Measurements from ENCODE around the gene MTCL1.

Gene MTCL1

GRCh38 chr18:8851659-8852058, 146.3 kb downstream of the MTCL1 start:
- no peak for ATAC-seq
- Mint-ChIP-seq H3K27ac (no peak overlapping the region), H3K4me3 (no peak overlapping the region), H3K36me3 (ENCODE audit: low read depth) (no peaks in the 10 kb centered on the region), H3K9me3 (peaks cover 4% of the 10 kb centered on the region), H3K27me3 (peaks cover 2% of the 10 kb centered on the region), H3K4me1 (no peaks in the 10 kb centered on the region)
- DNase-seq, result no peak

- DNase-seq, result no peak
- Mint-ChIP-seq H3K4me3 (no peak overlapping the region), H3K4me1 (no peaks in the 10 kb centered on the region), H3K27me3 (peaks cover 2% of the 10 kb centered on the region), H3K9me3 (peaks cover 4% of the 10 kb centered on the region), H3K36me3 (ENCODE audit: low read depth) (no peaks in the 10 kb centered on the region), H3K27ac (no peak overlapping the region)
- ATAC-seq, result no peak
Observed at GRCh38 chr18:8854550-8854949, 149.2 kb downstream of the MTCL1 start.

- no peaks in the 10 kb centered on the region for H3K36me3 Mint-ChIP-seq (ENCODE audit: low read depth)
- no peak for ATAC-seq
- DNase-seq, result no peak
- H3K27me3 Mint-ChIP-seq, result peaks cover 2% of the 10 kb centered on the region
- H3K4me3 Mint-ChIP-seq, result no peak overlapping the region
- H3K4me1 Mint-ChIP-seq, result no peaks in the 10 kb centered on the region
- H3K9me3 Mint-ChIP-seq, result peaks cover 4% of the 10 kb centered on the region
- H3K27ac Mint-ChIP-seq, result no peak overlapping the region
Observed at GRCh38 chr18:8854962-8855361, 149.6 kb downstream of the MTCL1 start.

GRCh38 chr18:8856212-8856611, 150.9 kb downstream of the MTCL1 start:
- DNase-seq, result no peak
- H3K27ac Mint-ChIP-seq, result no peak overlapping the region
- H3K36me3 Mint-ChIP-seq (ENCODE audit: low read depth), result no peaks in the 10 kb centered on the region
- no peak overlapping the region for H3K4me3 Mint-ChIP-seq
- H3K27me3 Mint-ChIP-seq, result peaks cover 2% of the 10 kb centered on the region
- H3K4me1 Mint-ChIP-seq, result no peaks in the 10 kb centered on the region
- ATAC-seq, result no peak
- no peaks in the 10 kb centered on the region for H3K9me3 Mint-ChIP-seq

- DNase-seq (no peak), ATAC-seq (no peak)
- no peaks in the 10 kb centered on the region for H3K9me3 Mint-ChIP-seq
- no peak overlapping the region for H3K4me3 Mint-ChIP-seq
- H3K4me1 Mint-ChIP-seq, result no peaks in the 10 kb centered on the region
- no peaks in the 10 kb centered on the region for H3K36me3 Mint-ChIP-seq (ENCODE audit: low read depth)
- H3K27ac Mint-ChIP-seq, result no peak overlapping the region
- peaks cover 2% of the 10 kb centered on the region for H3K27me3 Mint-ChIP-seq
Observed at GRCh38 chr18:8856769-8857393, 151.5 kb downstream of the MTCL1 start.

- Mint-ChIP-seq H3K4me1 (no peaks in the 10 kb centered on the region), H3K9me3 (peaks cover 4% of the 10 kb centered on the region), H3K27ac (no peak overlapping the region), H3K4me3 (no peak overlapping the region), H3K27me3 (peaks cover 2% of the 10 kb centered on the region), H3K36me3 (ENCODE audit: low read depth) (no peaks in the 10 kb centered on the region)
- DNase-seq, result no peak
- ATAC-seq, result no peak
Observed at GRCh38 chr18:8857806-8858205, 152.4 kb downstream of the MTCL1 start.

- H3K4me1 Mint-ChIP-seq, result no peaks in the 10 kb centered on the region
- H3K27ac Mint-ChIP-seq, result no peak overlapping the region
- H3K36me3 Mint-ChIP-seq (ENCODE audit: low read depth), result no peaks in the 10 kb centered on the region
- peaks cover 2% of the 10 kb centered on the region for H3K27me3 Mint-ChIP-seq
- DNase-seq, result no peak
- no peak for ATAC-seq
- H3K4me3 Mint-ChIP-seq, result no peak overlapping the region
- H3K9me3 Mint-ChIP-seq, result peaks cover 4% of the 10 kb centered on the region
Observed at GRCh38 chr18:8858888-8859511, 153.6 kb downstream of the MTCL1 start.

- ATAC-seq (no peak), DNase-seq (no peak)
- H3K27me3 Mint-ChIP-seq, result no peaks in the 10 kb centered on the region
- no peaks in the 10 kb centered on the region for H3K4me1 Mint-ChIP-seq
- H3K4me3 Mint-ChIP-seq, result no peak overlapping the region
- H3K9me3 Mint-ChIP-seq, result peaks cover 4% of the 10 kb centered on the region
- H3K27ac Mint-ChIP-seq, result no peak overlapping the region
- H3K36me3 Mint-ChIP-seq (ENCODE audit: low read depth), result no peaks in the 10 kb centered on the region
Observed at GRCh38 chr18:8860845-8861642, 155.7 kb downstream of the MTCL1 start.

GRCh38 chr18:8863427-8863826, 158.1 kb downstream of the MTCL1 start:
- Mint-ChIP-seq H3K9me3 (peaks cover 4% of the 10 kb centered on the region), H3K4me3 (no peak overlapping the region), H3K36me3 (ENCODE audit: low read depth) (no peaks in the 10 kb centered on the region)

GRCh38 chr18:8865934-8866333, 160.6 kb downstream of the MTCL1 start:
- DNase-seq, result no peak
- no peak for ATAC-seq
- Mint-ChIP-seq H3K9me3 (peaks cover 4% of the 10 kb centered on the region), H3K4me3 (no peak overlapping the region), H3K4me1 (no peaks in the 10 kb centered on the region), H3K36me3 (ENCODE audit: low read depth) (no peaks in the 10 kb centered on the region), H3K27me3 (no peaks in the 10 kb centered on the region), H3K27ac (no peak overlapping the region)

More at GRCh38 chr18:8863427-8863826, 158.1 kb downstream of the MTCL1 start:
- Mint-ChIP-seq H3K4me1 (no peaks in the 10 kb centered on the region), H3K27me3 (no peaks in the 10 kb centered on the region), H3K27ac (no peak overlapping the region)
- ATAC-seq (no peak), DNase-seq (no peak)

GRCh38 chr18:8866679-8867078, 161.3 kb downstream of the MTCL1 start:
- no peak for ATAC-seq
- no peak overlapping the region for H3K4me3 Mint-ChIP-seq
- no peaks in the 10 kb centered on the region for H3K4me1 Mint-ChIP-seq
- H3K27ac Mint-ChIP-seq, result no peak overlapping the region
- H3K9me3 Mint-ChIP-seq, result peaks cover 4% of the 10 kb centered on the region
- no peaks in the 10 kb centered on the region for H3K36me3 Mint-ChIP-seq (ENCODE audit: low read depth)
- no peaks in the 10 kb centered on the region for H3K27me3 Mint-ChIP-seq
- no peak for DNase-seq

GRCh38 chr18:8868276-8868675, 162.9 kb downstream of the MTCL1 start:
- ATAC-seq, result no peak
- Mint-ChIP-seq H3K27ac (no peak overlapping the region), H3K4me3 (no peak overlapping the region), H3K36me3 (ENCODE audit: low read depth) (no peaks in the 10 kb centered on the region), H3K9me3 (no peaks in the 10 kb centered on the region), H3K4me1 (no peaks in the 10 kb centered on the region), H3K27me3 (no peaks in the 10 kb centered on the region)
- no peak for DNase-seq

GRCh38 chr18:8868779-8869415, 163.5 kb downstream of the MTCL1 start:
- H3K4me1 Mint-ChIP-seq, result no peaks in the 10 kb centered on the region
- DNase-seq (no peak), ATAC-seq (no peak)
- H3K36me3 Mint-ChIP-seq (ENCODE audit: low read depth), result no peaks in the 10 kb centered on the region
- H3K27me3 Mint-ChIP-seq, result no peaks in the 10 kb centered on the region
- H3K9me3 Mint-ChIP-seq, result no peaks in the 10 kb centered on the region
- no peak overlapping the region for H3K27ac Mint-ChIP-seq
- no peak overlapping the region for H3K4me3 Mint-ChIP-seq

GRCh38 chr18:8869696-8870095, 164.3 kb downstream of the MTCL1 start:
- Mint-ChIP-seq H3K27me3 (no peaks in the 10 kb centered on the region), H3K36me3 (ENCODE audit: low read depth) (no peaks in the 10 kb centered on the region), H3K9me3 (no peaks in the 10 kb centered on the region), H3K4me3 (no peak overlapping the region), H3K4me1 (no peaks in the 10 kb centered on the region), H3K27ac (no peak overlapping the region)
- DNase-seq, result no peak
- no peak for ATAC-seq

GRCh38 chr18:8870528-8870927, 165.2 kb downstream of the MTCL1 start:
- Mint-ChIP-seq H3K27me3 (no peaks in the 10 kb centered on the region), H3K4me1 (no peaks in the 10 kb centered on the region), H3K4me3 (no peak overlapping the region), H3K9me3 (no peaks in the 10 kb centered on the region), H3K36me3 (ENCODE audit: low read depth) (no peaks in the 10 kb centered on the region), H3K27ac (no peak overlapping the region)
- DNase-seq (no peak), ATAC-seq (no peak)

Data from activated naive CD8-positive, alpha-beta T cell treated with anti-CD3 and anti-CD28 coated beads, Interleukin-2, amount 50 U/mL, for 24 hours (primary cell).